Retinal pigment epithelial cell (primary cell): Measurements from ENCODE around the gene CARD19.
"Not testable (repeated sequence)": the region's sequence is repeated elsewhere in the genome, so short reads cannot be mapped to it uniquely, and the experiment has no call there.

Source experiments
- DNase-seq: peaks from one replicate; pipeline ENCODE4 v3.0.0-alpha.2; 2010; ENCODE audit warnings: low read depth
- H3K4me3 ChIP-seq: 2 replicates; pipeline ENCODE4 v1.5.1; 2011; ENCODE audit warnings: mild to moderate bottlenecking, low read length, control low read depth, moderate library complexity
- TF ChIP-seq, protein P1 (sequence below): conservative IDR thresholded peaks from 2 replicates; pipeline ENCODE4 v1.5.1; 2011; ENCODE audit warnings: low read depth, low read length, control low read depth, inconsistent platforms

CARD19 gene

DNA sequence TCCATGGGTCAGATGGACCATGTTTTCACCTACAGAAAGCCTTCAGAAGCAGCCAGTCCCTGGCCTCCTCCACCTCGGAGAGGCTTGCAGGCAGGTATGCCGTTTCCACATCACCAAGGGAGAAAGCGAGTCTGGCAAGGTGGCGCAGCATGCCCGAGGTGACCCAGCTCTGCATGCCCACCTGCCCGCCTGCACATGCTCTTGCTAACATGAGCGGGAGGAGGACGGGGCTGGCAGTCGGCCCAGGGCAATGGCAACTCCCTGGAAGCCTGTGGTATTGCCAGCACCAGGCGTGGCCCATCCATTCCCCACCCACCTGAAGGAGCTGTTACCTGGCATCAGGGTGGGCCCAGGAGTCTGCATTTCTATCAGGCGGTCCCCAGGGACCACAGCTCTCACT is 41.3 kb downstream of the CARD19 start:
- H3K4me3 ChIP-seq: no peak overlapping the region
- DNase-seq: no peak
- TF ChIP-seq, protein P1, sequence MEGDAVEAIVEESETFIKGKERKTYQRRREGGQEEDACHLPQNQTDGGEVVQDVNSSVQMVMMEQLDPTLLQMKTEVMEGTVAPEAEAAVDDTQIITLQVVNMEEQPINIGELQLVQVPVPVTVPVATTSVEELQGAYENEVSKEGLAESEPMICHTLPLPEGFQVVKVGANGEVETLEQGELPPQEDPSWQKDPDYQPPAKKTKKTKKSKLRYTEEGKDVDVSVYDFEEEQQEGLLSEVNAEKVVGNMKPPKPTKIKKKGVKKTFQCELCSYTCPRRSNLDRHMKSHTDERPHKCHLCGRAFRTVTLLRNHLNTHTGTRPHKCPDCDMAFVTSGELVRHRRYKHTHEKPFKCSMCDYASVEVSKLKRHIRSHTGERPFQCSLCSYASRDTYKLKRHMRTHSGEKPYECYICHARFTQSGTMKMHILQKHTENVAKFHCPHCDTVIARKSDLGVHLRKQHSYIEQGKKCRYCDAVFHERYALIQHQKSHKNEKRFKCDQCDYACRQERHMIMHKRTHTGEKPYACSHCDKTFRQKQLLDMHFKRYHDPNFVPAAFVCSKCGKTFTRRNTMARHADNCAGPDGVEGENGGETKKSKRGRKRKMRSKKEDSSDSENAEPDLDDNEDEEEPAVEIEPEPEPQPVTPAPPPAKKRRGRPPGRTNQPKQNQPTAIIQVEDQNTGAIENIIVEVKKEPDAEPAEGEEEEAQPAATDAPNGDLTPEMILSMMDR: no peak

DNA sequence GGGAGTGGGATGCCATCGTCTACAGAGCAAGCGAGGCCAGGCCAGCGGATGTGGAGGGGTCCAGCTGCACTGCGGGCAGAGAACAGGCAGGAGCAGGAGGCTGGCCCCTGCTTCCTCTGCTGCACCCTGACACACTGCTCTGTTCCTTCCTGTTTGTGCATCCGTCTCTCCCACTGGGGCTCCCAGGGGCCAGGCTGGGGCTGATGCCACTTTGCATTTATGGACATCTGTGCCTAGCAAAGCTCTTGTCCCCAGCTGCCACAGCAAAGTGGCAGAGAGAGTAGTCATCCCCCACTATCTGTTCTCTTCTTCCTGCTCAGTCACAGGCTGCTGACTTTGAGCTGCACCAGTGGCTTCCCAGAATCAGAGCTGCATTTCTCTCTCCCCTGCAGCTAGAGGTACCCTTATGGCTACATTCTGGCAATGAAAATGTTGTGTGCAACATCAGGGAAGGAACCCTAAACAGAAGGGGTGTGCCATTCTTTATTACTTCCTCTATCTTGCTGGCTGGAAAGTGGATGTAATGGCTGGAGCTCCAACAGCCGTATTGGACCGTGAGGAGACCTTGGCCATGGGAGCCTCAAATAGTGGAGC is 42.3 kb downstream of the CARD19 start:
- H3K4me3 ChIP-seq: no peak overlapping the region
- no peak for DNase-seq
- TF ChIP-seq, protein P1: no peak

DNA sequence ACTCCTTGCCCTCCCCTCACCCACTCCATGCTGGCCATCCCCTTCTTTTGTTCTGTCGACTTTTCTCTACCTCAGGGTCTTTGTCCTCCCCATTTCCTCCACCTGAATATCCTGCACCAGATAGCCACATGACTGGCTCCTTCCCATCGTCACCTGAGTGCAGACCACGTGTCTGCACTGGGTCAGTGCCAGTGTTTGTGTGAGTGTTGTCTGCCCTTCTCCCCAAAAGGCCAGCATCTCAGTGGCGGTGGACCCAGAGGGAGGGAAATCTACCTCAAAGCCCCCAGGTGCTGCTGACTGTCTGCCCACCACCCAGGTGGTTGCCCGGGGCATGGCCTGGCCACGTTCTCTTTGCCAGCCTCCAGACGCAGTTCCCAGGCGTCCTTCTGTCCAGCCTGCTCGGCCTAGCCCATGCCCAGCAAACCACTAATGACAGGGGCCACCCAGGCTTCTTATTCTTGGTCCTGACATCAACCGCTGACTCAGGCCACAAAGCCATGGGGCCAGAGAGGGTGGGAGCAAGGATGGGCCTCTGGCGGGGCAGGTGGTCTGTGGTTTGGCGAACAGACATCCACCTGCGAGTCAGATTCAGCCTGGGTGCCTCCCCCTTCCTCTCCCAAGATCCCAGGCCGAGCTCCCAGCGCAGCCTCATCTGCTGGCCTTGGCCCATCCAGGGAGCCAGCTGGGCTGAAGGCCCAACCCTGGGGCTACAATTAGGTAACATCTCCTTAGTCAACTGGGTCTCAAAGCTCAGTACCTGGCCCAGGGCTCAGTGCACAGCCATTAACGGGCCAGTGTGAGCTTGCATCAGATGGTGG is 43.6 kb downstream of the CARD19 start:
- TF ChIP-seq, protein P1: no peak
- no peak overlapping the region for H3K4me3 ChIP-seq

DNA sequence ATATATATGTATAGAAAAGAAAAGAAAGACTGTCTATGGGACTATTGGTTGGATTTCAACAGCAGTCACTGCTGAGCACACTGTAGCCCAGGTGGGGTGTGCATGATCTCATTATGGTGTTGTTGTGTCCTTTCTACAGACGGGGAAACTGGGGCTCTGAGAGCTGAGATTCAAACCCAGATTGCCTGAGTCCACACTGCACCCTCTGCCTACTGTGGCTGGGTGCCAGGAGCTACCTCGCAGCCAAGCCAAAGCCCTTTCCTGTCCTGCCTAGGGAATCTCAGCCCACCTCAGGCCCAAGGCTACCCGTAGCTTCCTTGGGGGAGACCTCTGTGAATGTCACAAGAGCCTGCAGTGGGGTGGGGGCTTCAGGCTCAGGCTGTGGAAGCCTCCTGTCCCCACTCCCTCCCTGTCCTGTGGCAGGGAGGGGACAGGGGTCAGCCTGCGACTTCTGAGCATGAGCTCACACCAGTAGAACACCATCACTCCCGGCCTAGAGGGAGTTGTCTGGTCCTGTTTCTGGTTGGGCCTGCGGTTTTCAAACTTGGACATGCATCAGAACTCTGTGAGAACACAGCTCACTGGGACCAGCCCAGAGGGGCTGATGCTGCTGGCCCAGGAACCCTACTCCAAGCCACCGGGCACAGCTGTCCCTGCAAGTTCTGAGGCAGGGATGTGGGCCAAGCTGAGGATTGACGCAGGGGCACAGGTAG is 45.9 kb downstream of the CARD19 start:
- no peak for DNase-seq
- TF ChIP-seq, protein P1: no peak
- no peak overlapping the region for H3K4me3 ChIP-seq

More for the DNA sequence above, 43.6 kb downstream of the CARD19 start:
- DNase-seq: no peak

DNA sequence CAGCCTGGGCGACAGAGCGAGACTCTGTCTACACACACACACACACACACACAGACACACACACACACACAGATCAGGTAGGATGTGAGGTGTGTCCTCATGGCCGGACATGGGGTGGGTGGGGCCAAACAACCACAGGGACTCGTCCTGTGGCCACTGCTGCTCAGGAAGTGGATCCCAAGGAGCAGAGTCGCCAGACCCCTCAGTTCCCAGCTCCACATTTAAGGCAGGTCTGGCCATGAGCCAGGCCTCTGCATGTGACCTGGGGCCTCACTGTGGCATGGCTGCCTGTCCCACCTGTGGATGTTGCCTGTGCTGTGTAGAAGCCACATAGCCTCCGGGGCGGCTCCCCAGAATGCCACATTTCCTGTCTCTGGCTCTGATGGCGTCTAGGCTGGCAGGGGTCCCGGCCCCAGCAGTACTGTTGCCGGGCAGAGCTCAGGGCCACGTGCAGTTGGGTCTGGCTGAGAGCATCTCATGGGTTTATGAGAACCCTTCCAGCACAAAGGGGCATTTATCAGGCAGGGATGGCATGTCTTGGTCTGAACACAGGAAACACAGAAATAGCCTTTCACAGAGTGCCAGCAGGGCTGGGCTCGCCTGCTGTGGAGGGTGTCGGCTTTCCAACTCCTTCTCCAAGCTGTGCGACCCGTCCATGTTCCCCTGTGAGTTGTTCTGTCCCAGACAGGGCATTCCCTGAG is 48.0 kb downstream of the CARD19 start:
- no peak overlapping the region for H3K4me3 ChIP-seq
- DNase-seq: no peak
- TF ChIP-seq, protein P1: no peak

DNA sequence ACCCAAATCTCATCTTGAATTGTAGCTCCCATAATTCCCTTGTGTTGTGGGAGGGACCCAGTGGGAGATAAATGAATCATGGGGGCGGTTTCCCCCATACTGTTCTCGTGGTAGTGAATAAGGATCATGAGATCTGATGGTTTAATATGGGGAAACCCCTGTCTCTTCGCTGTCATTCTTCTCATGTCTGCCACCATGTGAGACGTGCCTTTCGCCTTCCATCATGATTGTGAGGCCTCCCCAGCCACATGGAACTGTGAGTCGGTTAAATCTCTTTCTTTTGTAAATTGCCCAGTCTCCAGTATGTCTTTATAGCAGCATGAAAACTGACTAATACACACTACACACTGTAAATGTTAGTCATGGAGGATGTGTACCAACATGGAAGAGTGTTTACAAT is 50.7 kb downstream of the CARD19 start:
- not testable (repeated sequence) for H3K4me3 ChIP-seq, DNase-seq

DNA sequence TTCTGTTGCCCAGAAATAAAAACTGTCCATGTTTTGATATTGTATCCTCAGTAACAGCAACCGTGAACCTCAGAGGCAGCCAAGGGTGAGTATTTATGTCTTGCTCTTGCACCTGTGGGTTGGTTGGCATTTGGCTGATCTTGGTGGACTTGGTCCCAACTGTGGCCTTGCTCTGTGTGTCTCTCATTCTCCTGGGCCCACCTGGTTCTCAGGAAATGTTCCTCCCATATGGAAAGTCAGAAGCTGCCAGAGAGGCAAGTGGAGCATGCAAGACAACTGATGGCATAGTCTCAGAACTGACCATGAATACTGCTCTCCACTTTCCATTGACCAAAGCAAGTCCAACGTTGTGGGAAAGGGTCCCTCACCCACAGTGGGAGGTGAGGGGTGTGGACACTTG is 51.6 kb downstream of the CARD19 start:
- DNase-seq: no peak
- no peak overlapping the region for H3K4me3 ChIP-seq
- TF ChIP-seq, protein P1: no peak
